H9 (cell line): ENCODE data around the gene HUWE1. TPM values are rescaled to one million over a fixed set of nuclear protein-coding genes. Genes with fewer than 3 reads are reported as not detected.

Source experiments
- DNase-seq: peaks from one replicate; pipeline ENCODE4 v3.0.0-alpha.2; 2017
- H2AFZ ChIP-seq: one replicate; pipeline ENCODE4 v1.6.1; 2013; ENCODE audit warnings: mild to moderate bottlenecking, low read length, control low read depth, moderate library complexity
- H2AK5ac ChIP-seq: 2 replicates; pipeline ENCODE4 v1.6.1; 2013; ENCODE audit warnings: low read length, control low read depth, mixed read lengths; ENCODE audit not compliant: insufficient read length
- H2BK120ac ChIP-seq: one replicate; pipeline ENCODE4 v1.6.1; 2013; ENCODE audit warnings: low read depth, mild to moderate bottlenecking, low read length, control low read depth, inconsistent platforms; ENCODE audit not compliant: poor library complexity, severe bottlenecking
- H2BK12ac ChIP-seq: 2 replicates; pipeline ENCODE4 v1.6.1; 2013; ENCODE audit warnings: low read length, control low read depth, mixed read lengths, low read depth; ENCODE audit not compliant: insufficient read length
- H2BK15ac ChIP-seq: 2 replicates; pipeline ENCODE4 v1.6.1; 2013; ENCODE audit warnings: low read depth, low read length, control low read depth
- H2BK20ac ChIP-seq: one replicate; pipeline ENCODE4 v1.6.1; 2013; ENCODE audit warnings: low read depth, mild to moderate bottlenecking, low read length, control low read depth, inconsistent platforms; ENCODE audit not compliant: poor library complexity, severe bottlenecking
- H2BK5ac ChIP-seq: 2 replicates; pipeline ENCODE4 v1.6.1; 2013; ENCODE audit warnings: low read length, control low read depth, mixed read lengths; ENCODE audit not compliant: insufficient read length
- H3K14ac ChIP-seq: 2 replicates; pipeline ENCODE4 v1.6.1; 2013; ENCODE audit warnings: low read length, control low read depth; ENCODE audit not compliant: insufficient read depth
- H3K18ac ChIP-seq: 2 replicates; pipeline ENCODE4 v1.6.1; 2013; ENCODE audit warnings: low read depth, mild to moderate bottlenecking, mixed read lengths, low read length, control low read depth; ENCODE audit not compliant: insufficient read length
- H3K23ac ChIP-seq: 2 replicates; pipeline ENCODE4 v1.6.1; 2013; ENCODE audit warnings: low read length, control low read depth, mixed read lengths, low read depth; ENCODE audit not compliant: insufficient read length
- H3K23me2 ChIP-seq: 2 replicates; pipeline ENCODE4 v1.6.1; 2013; ENCODE audit warnings: low read depth, mild to moderate bottlenecking, mixed read lengths, low read length, control low read depth; ENCODE audit not compliant: insufficient read length, poor library complexity, severe bottlenecking
- H3K27ac ChIP-seq: 2 replicates; pipeline ENCODE4 v1.5.1; 2013; ENCODE audit warnings: low read length, control low read depth, mixed read lengths, low read depth; ENCODE audit not compliant: insufficient read length
- H3K27me3 ChIP-seq: 2 replicates; pipeline ENCODE4 v1.6.1; 2013; ENCODE audit warnings: low read length, control low read depth, inconsistent platforms; ENCODE audit not compliant: insufficient read depth
- H3K4ac ChIP-seq: 2 replicates; pipeline ENCODE4 v1.6.1; 2013; ENCODE audit warnings: low read depth, mild to moderate bottlenecking, control low read depth, inconsistent platforms, low read length, moderate library complexity
- H3K4me1 ChIP-seq: 2 replicates; pipeline ENCODE4 v1.6.1; 2013; ENCODE audit warnings: low read length, control low read depth, inconsistent platforms; ENCODE audit not compliant: insufficient read depth
- H3K4me2 ChIP-seq: 2 replicates; pipeline ENCODE4 v1.6.1; 2013; ENCODE audit warnings: low read length, control low read depth, mixed read lengths; ENCODE audit not compliant: insufficient read length, insufficient read depth
- H3K56ac ChIP-seq: 2 replicates; pipeline ENCODE4 v1.6.1; 2013; ENCODE audit warnings: low read depth, mild to moderate bottlenecking, mixed read lengths, low read length, control low read depth; ENCODE audit not compliant: insufficient read length
- H3K79me1 ChIP-seq: 2 replicates; pipeline ENCODE4 v1.6.1; 2013; ENCODE audit warnings: low read depth, mild to moderate bottlenecking, moderate library complexity, low read length, control low read depth, inconsistent platforms; ENCODE audit not compliant: insufficient read depth, poor library complexity, severe bottlenecking
- H3K79me2 ChIP-seq: 2 replicates; pipeline ENCODE4 v1.6.1; 2013; ENCODE audit warnings: low read length, control low read depth, inconsistent platforms; ENCODE audit not compliant: insufficient read depth
- H3K9ac ChIP-seq: 2 replicates; pipeline ENCODE4 v1.6.1; 2013; ENCODE audit warnings: low read length, control low read depth, mixed read lengths; ENCODE audit not compliant: insufficient read length; ENCODE audit errors: extremely low read depth
- H3K9me3 ChIP-seq: one replicate; pipeline ENCODE4 v1.6.1; 2013; ENCODE audit warnings: low read depth, low read length, inconsistent platforms; ENCODE audit not compliant: control insufficient read depth
- H3T11ph ChIP-seq: one replicate; pipeline ENCODE4 v1.6.1; 2013; ENCODE audit warnings: mild to moderate bottlenecking, low read length, control low read depth, inconsistent platforms
- H4K20me1 ChIP-seq: one replicate; pipeline ENCODE4 v1.6.1; 2013; ENCODE audit not compliant: control insufficient read depth, insufficient read length, insufficient read depth
- H4K5ac ChIP-seq: 2 replicates; pipeline ENCODE4 v1.6.1; 2013; ENCODE audit warnings: low read depth, mild to moderate bottlenecking, mixed read lengths, low read length, control low read depth; ENCODE audit not compliant: insufficient read length
- H4K8ac ChIP-seq: replicated peaks from 2 replicates; pipeline ENCODE4 v1.6.1; 2013; ENCODE audit warnings: low read length, control low read depth, mixed read lengths, low read depth; ENCODE audit not compliant: insufficient read length
- H4K91ac ChIP-seq: 2 replicates; pipeline ENCODE4 v1.6.1; 2013; ENCODE audit warnings: low read depth, mild to moderate bottlenecking, moderate library complexity, mixed read lengths, low read length, control low read depth; ENCODE audit not compliant: insufficient read length
- H3K27ac Mint-ChIP-seq, 3 experiments: 2 replicates in 2 of 3; 3 replicates in 1 of 3; pipeline ENCODE4 v1.8.0; 2020 to 2021; ENCODE audit warnings: mixed read lengths in 3 of 3, mild to moderate bottlenecking in 1 of 3, moderate library complexity in 1 of 3
- H3K27me3 Mint-ChIP-seq: 2 replicates; pipeline ENCODE4 v1.8.0; 2021; ENCODE audit warnings: low read depth, mild to moderate bottlenecking, moderate library complexity, mixed read lengths
- H3K36me3 Mint-ChIP-seq, 3 experiments: 2 replicates in 2 of 3; 3 replicates in 1 of 3; pipeline ENCODE4 v1.8.0; 2020 to 2021; ENCODE audit warnings: low read depth in 3 of 3, mixed read lengths in 3 of 3; ENCODE audit not compliant: insufficient read depth in 1 of 3
- H3K4me1 Mint-ChIP-seq, 2 experiments: 2 replicates each; pipeline ENCODE4 v1.8.0; 2020; ENCODE audit warnings: mixed read lengths in 2 of 2
- H3K4me3 Mint-ChIP-seq, 2 experiments: 2 replicates in 1 of 2; 3 replicates in 1 of 2; pipeline ENCODE4 v1.8.0; 2020 to 2021; ENCODE audit warnings: mild to moderate bottlenecking in 2 of 2, mixed read lengths in 2 of 2, moderate library complexity in 1 of 2
- H3K9me3 Mint-ChIP-seq, 2 experiments: 2 replicates in 1 of 2; 3 replicates in 1 of 2; pipeline ENCODE4 v1.8.0; 2020; ENCODE audit warnings: mild to moderate bottlenecking in 2 of 2, mixed read lengths in 2 of 2, moderate library complexity in 1 of 2
- total RNA-seq: library from RNA; stranded (reverse); gene quantifications from 2 replicates; pipeline ENCODE4 v1.2.1, GENCODE V29; 2021
- TF ChIP-seq, protein P1 (sequence below): fragments of 200-600 bp; sonication (generic); conservative IDR thresholded peaks from 3 replicates; pipeline ENCODE4 v1.8.0; 2021; ENCODE audit warnings: antibody characterized with exemption, mild to moderate bottlenecking

Gene HUWE1
- total RNA-seq, 1 experiment from 2014 or later = 230 TPM

DNA sequence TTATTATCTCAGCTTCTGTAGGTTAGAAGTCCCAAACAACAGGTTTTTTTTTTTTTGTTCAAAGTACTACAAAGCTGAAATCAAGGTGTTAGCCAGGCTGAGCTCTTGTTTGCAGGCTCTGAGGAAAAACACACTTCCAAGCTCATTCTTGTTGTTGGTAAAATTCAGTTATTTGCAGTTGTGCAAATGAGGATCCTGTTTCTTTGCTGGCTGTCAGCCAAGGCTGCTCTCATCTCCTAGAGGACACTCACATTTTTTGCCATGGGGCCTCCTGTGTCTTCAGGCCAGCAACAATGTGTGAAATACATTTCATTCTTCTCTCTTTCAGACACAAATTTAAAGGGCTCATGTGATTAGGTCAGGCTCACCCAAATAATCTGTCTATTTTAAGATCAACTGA, 192.1 kb downstream of the HUWE1 start:
- Histone ChIP-seq H3K14ac (no peak overlapping the region), H3K23me2 (no peaks in the 10 kb centered on the region), H4K5ac (no peak overlapping the region), H3T11ph (no peak overlapping the region), H2BK12ac (no peak overlapping the region), H4K91ac (no peak overlapping the region), H2BK5ac (no peak overlapping the region), H2BK20ac (no peak overlapping the region), H3K18ac (no peak overlapping the region), H2BK15ac (no peak overlapping the region), H2AFZ (no peak overlapping the region), H3K79me1 (no peaks in the 10 kb centered on the region), H3K9me3 (peaks cover 21% of the 10 kb centered on the region), H3K79me2 (no peaks in the 10 kb centered on the region), H3K27me3 (no peaks in the 10 kb centered on the region), H3K56ac (no peak overlapping the region), H3K27ac (no peak overlapping the region), H3K23ac (no peak overlapping the region), H2AK5ac (no peak overlapping the region), H3K4me2 (no peak overlapping the region), H2BK120ac (no peak overlapping the region), H3K9ac (no peak overlapping the region), H3K4me1 (no peaks in the 10 kb centered on the region), H4K20me1 (no peaks in the 10 kb centered on the region), H3K4ac (no peak overlapping the region), H4K8ac (no peak overlapping the region)
- Mint-ChIP-seq H3K27me3 (peaks cover 1% of the 10 kb centered on the region; the same call in 1 of the 2 replicates), H3K9me3 (peaks cover 68 to 72% of the 10 kb centered on the region in 2 experiments), H3K4me1 (peaks cover 5 to 7% of the 10 kb centered on the region in 2 experiments; a peak in 3 of 4 replicates), H3K27ac (peak overlapping the region in 1 of 3 experiments; percentile 40; a peak in 1 of 7 replicates), H3K4me3 (no peak overlapping the region), H3K36me3 (peaks cover 0 to 3% (median 0%) of the 10 kb centered on the region in 3 experiments; a peak in 3 of 7 replicates)
- DNase-seq = no peak
- TF ChIP-seq, protein P1, sequence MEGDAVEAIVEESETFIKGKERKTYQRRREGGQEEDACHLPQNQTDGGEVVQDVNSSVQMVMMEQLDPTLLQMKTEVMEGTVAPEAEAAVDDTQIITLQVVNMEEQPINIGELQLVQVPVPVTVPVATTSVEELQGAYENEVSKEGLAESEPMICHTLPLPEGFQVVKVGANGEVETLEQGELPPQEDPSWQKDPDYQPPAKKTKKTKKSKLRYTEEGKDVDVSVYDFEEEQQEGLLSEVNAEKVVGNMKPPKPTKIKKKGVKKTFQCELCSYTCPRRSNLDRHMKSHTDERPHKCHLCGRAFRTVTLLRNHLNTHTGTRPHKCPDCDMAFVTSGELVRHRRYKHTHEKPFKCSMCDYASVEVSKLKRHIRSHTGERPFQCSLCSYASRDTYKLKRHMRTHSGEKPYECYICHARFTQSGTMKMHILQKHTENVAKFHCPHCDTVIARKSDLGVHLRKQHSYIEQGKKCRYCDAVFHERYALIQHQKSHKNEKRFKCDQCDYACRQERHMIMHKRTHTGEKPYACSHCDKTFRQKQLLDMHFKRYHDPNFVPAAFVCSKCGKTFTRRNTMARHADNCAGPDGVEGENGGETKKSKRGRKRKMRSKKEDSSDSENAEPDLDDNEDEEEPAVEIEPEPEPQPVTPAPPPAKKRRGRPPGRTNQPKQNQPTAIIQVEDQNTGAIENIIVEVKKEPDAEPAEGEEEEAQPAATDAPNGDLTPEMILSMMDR = no peak
